GM13976 (cell line): ENCODE data around the gene NCAM1.

Source experiments
- DNase-seq: peaks from one replicate; pipeline ENCODE4 v3.0.0; 2012; ENCODE audit warnings: low spot score
- CTCF ChIP-seq: IDR thresholded peaks from 2 replicates; pipeline ENCODE4 v1.5.1; 2012; ENCODE audit warnings: borderline replicate concordance, mild to moderate bottlenecking; ENCODE audit not compliant: insufficient read depth; ENCODE audit errors: extremely low read depth, missing control alignments, control extremely low read depth
- in situ Hi-C: fragments of 300-500 bp; cut with MboI; formaldehyde crosslinking; loops from one replicate; pipeline ENCODE4 v1.12.0; 2022; ENCODE audit warnings: low sequenced_read_pairs, mixed read lengths, inconsistent platforms; ENCODE audit not compliant: unreplicated experiment

Gene NCAM1

DNA sequence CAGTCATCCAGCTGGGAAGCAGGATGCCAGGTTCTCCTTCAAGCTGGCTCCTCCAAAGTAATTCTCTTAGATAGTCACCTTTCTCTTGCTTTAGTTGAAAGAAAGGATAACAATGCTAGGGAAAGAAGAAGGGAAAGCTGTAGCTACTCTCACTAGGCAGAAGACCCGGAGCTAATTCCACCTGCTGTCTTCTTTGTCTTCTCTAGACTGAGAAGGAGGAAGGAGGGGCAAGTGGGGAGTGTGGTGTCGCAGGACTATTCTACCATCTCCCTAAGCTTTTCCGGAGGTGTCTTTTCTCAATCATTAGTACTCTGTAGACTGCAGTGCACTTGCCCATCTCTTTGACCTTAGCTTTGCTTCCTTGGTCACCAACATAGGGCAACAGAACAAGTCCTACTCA is 162.8 kb downstream of the NCAM1 start:
- DNase-seq = no peak
- in situ Hi-C loops = loop anchor here (10.0 kb wide), 1 partner anchor 61 kb away; no protein-coding TSS in a partner anchor
- no peak for TF ChIP-seq CTCF

DNA sequence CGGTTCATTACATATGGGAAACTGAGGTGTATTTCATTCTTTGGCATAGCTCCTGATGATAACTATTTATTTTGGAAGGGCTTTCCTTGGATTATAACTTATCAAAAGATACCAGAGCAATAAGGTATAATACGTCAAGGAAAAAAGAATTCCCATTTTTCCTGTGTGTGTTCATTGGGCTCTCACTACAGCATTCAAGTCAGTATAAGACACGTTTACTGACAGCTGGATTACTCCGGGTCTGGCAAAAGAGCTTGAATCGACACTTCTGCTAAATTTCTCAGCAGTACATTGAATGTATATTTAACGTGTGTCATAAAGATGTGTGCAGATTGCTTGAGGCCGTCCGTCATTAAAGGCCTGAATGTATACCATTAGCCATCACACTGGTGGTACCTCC is 163.4 kb downstream of the NCAM1 start:
- TF ChIP-seq CTCF = no peak
- no peak for DNase-seq
- in situ Hi-C loops = loop anchor here (10.0 kb wide), 1 partner anchor 60 kb away; no protein-coding TSS in a partner anchor

DNA sequence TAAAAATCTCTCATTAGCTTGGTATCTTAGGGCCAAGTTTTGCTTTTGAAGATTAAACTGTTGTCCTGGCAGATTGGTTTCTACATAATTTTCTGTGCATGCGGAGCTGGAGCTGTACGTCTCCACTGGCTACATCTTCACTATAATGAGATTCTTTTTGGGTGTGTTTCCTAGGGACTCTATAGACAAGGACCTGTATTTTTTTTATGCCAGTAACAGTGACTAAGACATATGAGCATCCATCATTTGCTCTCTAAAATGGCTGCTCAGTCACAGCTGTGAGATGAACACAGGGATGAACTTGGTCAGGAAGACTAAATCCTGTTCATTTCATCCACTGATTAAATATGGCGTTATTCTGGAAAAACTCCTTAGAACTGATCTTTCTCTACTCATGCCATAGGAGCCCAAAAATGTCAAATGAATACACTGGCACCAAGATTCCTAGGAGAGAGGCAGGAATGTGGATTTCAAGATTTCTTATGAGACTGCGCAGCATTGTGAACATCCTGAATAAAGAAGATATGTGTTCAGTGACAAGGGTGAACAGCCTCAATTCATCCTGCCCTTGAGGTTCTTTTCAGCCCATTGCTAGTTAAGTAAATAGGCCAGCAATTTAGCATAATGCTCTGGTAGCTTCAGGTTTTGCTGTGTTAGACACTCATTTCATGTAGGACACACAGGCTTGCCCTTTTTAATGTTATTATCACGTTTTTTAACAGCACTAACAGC is 168.2 kb downstream of the NCAM1 start:
- in situ Hi-C loops = loop anchor here (10.0 kb wide), 1 partner anchor 55 kb away; no protein-coding TSS in a partner anchor
- no peak for TF ChIP-seq CTCF
- DNase-seq = no peak

GRCh38 chr11:113131036-113131775 is 170.0 kb downstream of the NCAM1 start:
- no peak for TF ChIP-seq CTCF
- in situ Hi-C loops = no loop called here
- DNase-seq = no peak

GRCh38 chr11:113133071-113133470 is 171.9 kb downstream of the NCAM1 start:
- no peak for TF ChIP-seq CTCF
- no peak for DNase-seq
- in situ Hi-C loops = no loop called here

DNA sequence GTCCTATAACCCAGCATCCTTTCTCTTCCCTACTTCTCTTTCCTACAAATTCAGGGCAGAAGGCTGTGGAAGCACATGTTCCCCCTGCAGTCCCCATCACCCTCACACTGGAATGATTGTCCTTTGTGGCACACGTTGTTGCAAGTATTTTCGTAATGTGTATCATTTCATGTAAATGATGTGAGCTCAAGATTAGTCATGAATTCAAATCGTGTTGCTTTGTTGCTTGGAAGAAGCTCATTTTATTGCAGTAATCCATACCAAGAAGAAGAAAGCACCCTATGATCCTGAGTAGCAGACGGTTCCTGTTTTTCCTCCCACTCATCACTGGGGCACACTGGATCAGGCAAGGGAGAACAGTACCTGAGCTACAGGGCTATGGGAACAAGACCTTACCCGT is 173.4 kb downstream of the NCAM1 start:
- in situ Hi-C loops = no loop called here
- no peak for TF ChIP-seq CTCF
- no peak for DNase-seq
